Effector CD8-positive, alpha-beta T cell (primary cell): ENCODE results near the gene DMRTB1.

ENCODE experiments used
- DNase-seq: peaks from one replicate; lab custom pipeline; 2025; lab: John Stamatoyannopoulos, UW

Gene DMRTB1

DNA sequence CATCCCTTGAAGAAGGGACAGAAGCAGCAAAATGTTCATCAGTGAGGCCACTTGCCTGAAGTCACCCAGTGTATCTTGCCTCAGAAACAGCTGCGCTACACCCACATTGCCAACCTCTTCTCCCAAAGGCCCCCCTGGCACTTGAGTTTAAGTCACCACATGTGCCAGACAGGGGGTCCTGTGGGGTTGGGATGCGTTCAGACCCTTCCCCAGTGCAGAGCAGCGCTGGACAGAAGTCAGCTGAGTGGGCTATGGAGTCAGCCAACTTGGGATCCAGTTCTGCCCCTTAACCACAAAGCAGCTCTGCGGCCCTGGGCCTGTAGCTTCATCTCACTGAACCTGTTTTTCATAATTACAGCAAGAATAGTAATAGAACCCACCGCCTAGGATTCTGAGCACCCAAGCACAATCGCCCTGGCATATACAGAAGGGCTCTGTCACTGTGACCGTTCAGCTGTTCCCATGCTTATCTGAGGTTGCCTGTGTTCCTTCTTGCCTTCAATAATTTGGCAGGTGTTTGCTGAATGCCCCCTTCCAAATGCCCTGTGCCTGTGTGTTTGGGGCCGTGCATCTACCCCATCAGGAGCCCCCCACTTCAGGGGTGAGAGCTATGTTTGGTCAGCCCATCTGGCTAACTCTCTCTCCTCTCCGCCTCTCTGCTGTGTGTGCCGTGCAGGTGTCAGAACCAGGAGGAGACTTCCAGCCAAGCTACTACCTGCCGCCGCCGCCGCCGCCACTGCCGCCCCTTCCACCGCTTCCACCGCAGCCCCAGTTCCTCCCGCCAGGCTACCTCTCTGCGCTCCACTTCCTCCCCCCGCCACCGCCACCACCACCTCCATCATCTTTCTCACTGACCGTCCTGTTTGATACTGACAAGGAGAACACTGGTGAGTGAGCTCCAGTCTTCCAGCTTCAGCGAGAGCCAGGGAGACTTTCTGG, 5.0 kb downstream of the DMRTB1 start:
- no peak for DNase-seq

GRCh38 chr1:53465023-53465957, 6.1 kb downstream of the DMRTB1 start:
- DNase-seq, result no peak

- no peak for DNase-seq
Observed at GRCh38 chr1:53467391-53467790, 8.2 kb downstream of the DMRTB1 start.

- DNase-seq, result no peak
Observed at GRCh38 chr1:53468374-53468773, 9.2 kb downstream of the DMRTB1 start.

- no peak for DNase-seq
Observed at GRCh38 chr1:53469373-53469772, 10.2 kb downstream of the DMRTB1 start.

GRCh38 chr1:53470155-53470554, 11.0 kb downstream of the DMRTB1 start:
- DNase-seq, result no peak

- no peak for DNase-seq
Observed at GRCh38 chr1:53470584-53470983, 11.4 kb downstream of the DMRTB1 start.

DNA sequence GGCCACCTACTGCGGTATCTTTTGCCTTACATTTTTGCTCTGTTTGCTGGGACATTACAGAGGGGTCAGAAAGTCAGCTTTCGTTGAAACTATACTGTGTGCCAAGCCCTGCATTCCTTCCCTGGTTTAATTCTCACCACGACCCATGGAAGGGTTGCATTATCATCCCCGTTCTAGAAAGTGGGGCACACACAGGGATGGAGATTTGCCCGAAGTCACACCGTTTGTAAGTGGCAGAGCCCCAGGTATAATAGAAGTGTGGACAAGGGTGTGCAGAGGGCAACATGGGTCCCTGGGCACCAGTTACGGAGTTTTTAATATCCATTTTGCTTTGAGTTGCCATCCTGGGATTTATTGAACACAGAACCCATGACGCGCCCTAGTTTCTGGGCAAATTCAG, 11.8 kb downstream of the DMRTB1 start:
- DNase-seq, result no peak

DNA sequence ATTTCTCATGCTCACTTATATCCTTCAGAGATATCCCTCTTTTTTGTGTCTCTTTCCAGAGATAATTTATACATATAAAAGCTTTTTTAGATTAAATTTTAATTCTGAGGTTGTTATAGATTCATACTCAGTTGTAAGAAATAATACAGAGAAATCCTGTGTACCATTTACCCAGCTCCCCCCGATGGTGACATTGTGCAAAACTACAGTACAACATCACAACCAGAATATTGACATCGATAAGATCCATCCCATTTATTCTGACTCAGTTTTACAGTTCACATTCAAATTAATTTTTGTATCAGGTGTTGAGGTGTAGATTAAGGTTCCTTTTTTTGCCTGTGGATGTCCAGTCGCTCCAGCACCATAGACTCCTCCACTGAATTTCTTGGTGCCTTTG, 14.3 kb downstream of the DMRTB1 start:
- no peak for DNase-seq

GRCh38 chr1:53475664-53476063, 16.5 kb downstream of the DMRTB1 start:
- no peak for DNase-seq

- no peak for DNase-seq
Observed at GRCh38 chr1:53476579-53476978, 17.4 kb downstream of the DMRTB1 start.

DNA sequence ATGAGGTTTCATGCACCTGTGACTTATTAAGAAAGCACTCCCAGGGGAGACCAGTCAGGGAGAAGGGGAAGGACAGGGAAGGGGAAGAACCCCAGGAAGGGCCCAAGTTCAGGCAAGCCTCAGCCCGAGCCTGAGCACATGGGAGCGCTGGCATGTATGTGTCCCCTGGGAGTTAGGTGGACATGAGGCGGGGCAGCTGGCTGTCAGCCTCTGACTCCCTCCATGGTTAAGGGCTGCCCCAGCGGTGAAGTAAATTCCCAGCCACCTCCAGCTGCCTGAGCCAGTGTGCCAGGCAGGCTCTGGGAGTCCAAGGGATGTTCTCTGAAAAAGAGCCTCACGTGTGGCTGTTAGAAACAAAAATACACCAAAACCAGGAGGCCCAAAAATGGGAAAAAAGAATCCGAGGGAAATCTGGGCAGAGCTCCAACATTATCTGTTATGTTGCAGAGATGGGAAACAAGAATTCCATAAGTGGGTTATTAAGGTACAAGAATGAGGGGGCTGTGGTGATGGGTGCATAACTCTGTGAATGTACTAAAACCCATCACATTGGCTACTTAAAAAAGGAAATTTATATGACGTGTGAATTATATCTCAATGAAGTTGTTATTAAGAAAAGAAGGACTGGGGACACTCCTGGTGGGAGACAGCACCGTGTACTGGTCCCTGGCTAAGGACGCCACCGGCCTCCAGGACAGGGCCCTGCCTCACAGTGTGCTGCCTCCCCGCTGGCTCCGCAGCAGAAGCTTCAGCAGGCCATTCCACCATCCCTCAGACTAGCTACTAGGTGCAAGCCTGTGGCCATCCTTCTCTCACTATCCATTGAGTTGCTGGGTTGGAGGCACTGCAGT, 18.7 kb downstream of the DMRTB1 start:
- DNase-seq, result no peak

DNA sequence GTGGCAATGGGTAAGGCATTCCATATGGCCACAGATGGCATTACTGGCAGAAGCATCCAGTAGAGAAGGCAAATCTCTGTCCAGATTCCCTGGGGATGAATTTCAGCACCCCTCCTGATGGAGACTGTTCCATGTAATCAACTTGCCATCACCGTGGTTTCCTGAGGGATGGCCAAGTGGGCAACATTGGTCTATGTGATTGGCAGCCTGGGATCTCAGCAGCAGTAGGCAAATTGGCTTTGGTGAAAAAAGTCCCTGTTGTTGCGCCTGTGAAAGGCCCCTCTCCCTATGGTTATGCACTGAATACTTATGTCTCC, 19.3 kb downstream of the DMRTB1 start:
- DNase-seq, result no peak

GRCh38 chr1:53480678-53481077, 21.5 kb downstream of the DMRTB1 start:
- DNase-seq, result no peak

GRCh38 chr1:53481456-53481855, 22.3 kb downstream of the DMRTB1 start:
- no peak for DNase-seq

- no peak for DNase-seq
Observed at GRCh38 chr1:53482441-53483153, 23.4 kb downstream of the DMRTB1 start.

DNA sequence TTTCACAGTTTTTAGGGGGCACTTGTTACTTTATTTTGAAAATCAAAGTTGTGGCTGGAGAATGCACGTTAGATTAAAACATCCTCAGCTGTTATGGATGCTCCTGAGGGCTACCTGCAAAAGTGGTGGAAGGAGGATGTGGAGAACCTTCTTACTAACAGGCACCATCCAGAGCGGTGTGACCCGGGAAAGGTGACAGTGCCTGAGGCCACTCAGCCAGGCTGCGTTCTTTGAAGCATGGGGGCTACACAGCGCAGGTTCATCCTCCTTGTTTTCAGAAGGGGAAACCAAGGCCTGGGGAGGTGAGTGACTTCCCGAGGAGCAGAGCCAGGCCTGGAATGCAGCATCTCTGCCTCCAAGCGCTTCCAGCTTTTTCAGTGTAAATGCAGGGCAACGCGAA, 24.0 kb downstream of the DMRTB1 start:
- no peak for DNase-seq

DNA sequence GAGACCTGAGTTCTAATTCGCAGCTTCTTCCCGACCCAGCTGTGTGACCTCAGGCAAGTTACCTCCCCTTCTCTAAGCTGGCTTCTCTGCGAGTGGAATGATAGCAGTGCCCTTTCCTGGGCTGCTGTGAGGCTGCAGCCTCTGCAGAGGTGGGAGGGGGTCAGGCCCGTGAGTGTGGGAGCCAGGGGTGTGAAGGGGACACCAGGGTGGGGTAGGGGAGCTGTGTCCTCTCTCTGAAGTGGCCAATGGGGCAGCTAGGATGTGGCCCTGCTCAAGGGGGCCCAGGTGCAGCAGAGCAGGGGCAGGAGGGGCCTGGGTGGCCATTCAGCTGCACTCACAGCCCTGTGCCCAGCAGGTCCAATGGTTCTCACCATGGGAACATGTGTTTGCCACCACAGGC, 24.5 kb downstream of the DMRTB1 start:
- DNase-seq, result no peak

DNA sequence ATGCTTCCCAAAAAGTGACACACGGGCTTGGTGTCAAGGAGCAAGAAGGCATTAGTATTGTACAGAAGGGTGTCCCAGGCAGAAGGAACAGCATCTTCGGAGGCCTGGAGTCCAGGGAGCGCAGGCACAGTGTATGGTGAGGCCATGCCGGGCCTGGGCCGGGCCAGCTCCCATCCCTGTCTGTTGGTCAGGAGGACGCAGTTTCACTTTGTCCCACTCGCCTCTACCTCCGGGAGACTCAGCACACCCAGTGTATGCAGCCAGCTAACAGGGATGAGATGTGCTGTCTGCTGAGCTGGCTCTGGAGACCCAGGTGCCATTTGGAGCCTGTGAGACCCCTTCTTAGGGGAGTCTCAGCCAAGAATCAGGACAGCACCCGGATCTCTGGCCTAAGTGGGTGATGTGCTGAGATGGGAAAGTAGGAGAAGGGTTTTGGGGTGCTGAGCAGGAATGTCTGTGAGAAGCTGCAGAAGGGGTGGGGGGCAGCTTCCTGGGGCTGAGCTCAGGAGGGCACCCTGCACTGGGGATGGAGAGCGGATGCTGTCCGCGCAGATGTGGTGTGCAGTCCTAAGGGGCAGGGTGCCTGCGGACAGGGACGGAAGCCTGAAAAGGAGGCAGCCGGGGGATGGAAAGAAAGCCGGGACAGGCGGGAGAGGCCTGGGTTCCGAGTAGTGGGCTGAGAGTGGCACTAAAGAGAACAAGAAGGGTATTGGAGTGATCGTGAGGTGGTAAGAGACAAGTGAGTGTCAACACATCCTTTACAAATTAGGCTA, 25.7 kb downstream of the DMRTB1 start:
- no peak for DNase-seq
